ENCODE measurements around the gene ANKS1B.

DNA sequence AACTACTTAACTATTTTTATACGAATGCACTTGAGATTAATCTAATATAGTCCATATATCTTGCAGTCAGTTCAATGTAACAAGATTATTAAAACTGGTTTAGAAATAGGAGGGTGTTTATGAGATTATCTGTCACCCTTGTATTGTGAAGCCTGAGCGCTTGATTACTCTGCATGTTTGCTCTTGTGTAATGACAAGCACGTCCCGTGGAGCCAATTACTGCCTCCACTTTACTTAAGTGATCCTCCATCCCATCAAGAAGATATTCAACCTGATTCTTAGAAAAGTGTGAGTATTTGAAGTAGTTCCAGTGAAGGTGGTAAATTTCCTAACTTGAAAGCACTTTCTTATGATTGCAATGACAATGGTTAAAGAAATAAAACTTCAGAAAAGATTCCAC, 752.4 kb downstream of the ANKS1B start:
- no peak for TF ChIP-seq POLR2A (IDR thresholded peaks at IDR 0.05)
- TF ChIP-seq, protein P1, sequence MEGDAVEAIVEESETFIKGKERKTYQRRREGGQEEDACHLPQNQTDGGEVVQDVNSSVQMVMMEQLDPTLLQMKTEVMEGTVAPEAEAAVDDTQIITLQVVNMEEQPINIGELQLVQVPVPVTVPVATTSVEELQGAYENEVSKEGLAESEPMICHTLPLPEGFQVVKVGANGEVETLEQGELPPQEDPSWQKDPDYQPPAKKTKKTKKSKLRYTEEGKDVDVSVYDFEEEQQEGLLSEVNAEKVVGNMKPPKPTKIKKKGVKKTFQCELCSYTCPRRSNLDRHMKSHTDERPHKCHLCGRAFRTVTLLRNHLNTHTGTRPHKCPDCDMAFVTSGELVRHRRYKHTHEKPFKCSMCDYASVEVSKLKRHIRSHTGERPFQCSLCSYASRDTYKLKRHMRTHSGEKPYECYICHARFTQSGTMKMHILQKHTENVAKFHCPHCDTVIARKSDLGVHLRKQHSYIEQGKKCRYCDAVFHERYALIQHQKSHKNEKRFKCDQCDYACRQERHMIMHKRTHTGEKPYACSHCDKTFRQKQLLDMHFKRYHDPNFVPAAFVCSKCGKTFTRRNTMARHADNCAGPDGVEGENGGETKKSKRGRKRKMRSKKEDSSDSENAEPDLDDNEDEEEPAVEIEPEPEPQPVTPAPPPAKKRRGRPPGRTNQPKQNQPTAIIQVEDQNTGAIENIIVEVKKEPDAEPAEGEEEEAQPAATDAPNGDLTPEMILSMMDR (IDR thresholded peaks at IDR 0.05) = no peak

All from Peyer's patch (tissue), 4 donors.